Astrocyte of the cerebellum (primary cell): ENCODE data around the gene CDH6.
A peak's percentile ranks its signal among the peaks of the same experiment; 100 is the strongest.

Experiments
- DNase-seq: peaks from one replicate; pipeline ENCODE4 v3.0.0-alpha.2; 2011; ENCODE audit warnings: low read depth
- H3K4me3 ChIP-seq: 2 replicates; pipeline ENCODE4 v1.5.1; 2011; ENCODE audit warnings: mild to moderate bottlenecking, low read depth, low read length, moderate library complexity
- in situ Hi-C: cut with HindIII; loops from 2 replicates; pipeline ENCODE4 v1.10.0; 2017; ENCODE audit warnings: low sequenced_read_pairs
- TF ChIP-seq, protein P1 (sequence below): IDR thresholded peaks from 2 replicates; pipeline ENCODE4 v1.5.1; 2012; ENCODE audit warnings: low read length, low read depth, moderate library complexity, mild to moderate bottlenecking; ENCODE audit errors: missing control alignments

The CDH6 gene

DNA sequence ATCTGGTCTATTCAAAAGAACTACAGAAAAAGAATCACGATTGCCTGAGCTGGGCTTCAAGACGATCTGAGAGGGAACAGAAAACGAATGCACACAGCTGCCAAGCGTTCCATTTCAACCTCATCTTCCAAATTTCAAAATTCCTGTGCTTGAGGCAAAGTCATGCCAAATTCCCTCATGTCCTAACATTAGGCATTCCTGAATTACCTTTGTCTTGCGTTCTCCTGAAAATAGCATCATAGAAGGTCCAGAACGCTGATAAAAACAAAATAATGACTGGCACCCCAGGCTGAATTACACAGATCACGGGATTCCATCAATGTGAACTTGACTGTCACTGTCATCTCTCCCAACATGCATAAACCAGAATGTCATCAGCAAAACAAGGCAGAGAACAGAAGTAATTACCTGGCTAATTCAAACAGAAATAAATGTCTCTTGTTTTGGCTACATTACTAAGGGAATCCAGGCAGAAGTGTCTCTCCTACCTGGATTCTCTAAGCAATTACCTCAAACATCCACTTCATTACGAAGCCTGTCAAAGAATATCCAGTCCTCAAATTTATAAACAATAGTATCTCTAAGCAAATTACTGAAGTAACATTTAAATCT is 12.0 kb upstream of the CDH6 start:
- TF ChIP-seq, protein P1, sequence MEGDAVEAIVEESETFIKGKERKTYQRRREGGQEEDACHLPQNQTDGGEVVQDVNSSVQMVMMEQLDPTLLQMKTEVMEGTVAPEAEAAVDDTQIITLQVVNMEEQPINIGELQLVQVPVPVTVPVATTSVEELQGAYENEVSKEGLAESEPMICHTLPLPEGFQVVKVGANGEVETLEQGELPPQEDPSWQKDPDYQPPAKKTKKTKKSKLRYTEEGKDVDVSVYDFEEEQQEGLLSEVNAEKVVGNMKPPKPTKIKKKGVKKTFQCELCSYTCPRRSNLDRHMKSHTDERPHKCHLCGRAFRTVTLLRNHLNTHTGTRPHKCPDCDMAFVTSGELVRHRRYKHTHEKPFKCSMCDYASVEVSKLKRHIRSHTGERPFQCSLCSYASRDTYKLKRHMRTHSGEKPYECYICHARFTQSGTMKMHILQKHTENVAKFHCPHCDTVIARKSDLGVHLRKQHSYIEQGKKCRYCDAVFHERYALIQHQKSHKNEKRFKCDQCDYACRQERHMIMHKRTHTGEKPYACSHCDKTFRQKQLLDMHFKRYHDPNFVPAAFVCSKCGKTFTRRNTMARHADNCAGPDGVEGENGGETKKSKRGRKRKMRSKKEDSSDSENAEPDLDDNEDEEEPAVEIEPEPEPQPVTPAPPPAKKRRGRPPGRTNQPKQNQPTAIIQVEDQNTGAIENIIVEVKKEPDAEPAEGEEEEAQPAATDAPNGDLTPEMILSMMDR: no peak
- in situ Hi-C loops: no loop called here
- no peak overlapping the region for H3K4me3 ChIP-seq
- no peak for DNase-seq

DNA sequence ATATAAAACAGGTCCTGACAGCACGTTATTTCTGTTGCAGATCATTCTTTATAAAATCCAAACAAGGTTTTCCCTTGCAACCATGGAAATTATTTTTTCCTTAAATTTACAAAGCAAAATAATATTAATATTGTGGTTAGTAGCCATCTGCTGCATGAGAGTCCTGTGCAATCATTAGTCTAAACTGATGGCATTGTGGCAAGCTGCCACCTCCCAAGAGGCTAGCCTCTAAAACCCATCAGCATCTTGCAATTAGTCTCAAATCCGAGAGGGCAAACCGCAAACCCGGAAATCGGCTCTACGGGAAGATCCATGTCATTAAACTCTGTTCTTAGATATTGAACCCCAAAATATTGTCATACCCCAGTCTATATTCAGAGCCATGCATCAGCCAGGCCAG is 11.3 kb upstream of the CDH6 start:
- in situ Hi-C loops: no loop called here
- TF ChIP-seq, protein P1: no peak
- DNase-seq: no peak
- H3K4me3 ChIP-seq: no peak overlapping the region

DNA sequence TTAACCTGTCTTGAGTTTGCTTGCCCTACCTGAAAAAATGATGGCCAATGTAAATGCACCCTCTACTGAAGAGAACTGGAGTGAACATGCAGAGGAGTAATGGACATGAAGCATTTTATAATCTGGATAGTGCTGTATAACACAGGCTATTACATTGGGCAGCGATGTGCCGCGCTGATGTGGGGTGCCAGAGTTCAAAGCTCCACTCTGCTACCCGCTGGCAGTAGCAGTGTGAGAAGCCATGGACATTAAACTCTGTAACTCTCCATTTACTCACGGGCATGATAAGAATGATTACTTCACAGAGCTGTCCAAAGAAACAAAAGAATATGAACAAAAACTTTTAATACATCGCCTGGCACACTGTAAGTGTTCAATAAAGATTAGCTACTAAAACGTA is 7.5 kb upstream of the CDH6 start:
- in situ Hi-C loops: no loop called here
- TF ChIP-seq, protein P1: no peak
- no peak for DNase-seq

DNA sequence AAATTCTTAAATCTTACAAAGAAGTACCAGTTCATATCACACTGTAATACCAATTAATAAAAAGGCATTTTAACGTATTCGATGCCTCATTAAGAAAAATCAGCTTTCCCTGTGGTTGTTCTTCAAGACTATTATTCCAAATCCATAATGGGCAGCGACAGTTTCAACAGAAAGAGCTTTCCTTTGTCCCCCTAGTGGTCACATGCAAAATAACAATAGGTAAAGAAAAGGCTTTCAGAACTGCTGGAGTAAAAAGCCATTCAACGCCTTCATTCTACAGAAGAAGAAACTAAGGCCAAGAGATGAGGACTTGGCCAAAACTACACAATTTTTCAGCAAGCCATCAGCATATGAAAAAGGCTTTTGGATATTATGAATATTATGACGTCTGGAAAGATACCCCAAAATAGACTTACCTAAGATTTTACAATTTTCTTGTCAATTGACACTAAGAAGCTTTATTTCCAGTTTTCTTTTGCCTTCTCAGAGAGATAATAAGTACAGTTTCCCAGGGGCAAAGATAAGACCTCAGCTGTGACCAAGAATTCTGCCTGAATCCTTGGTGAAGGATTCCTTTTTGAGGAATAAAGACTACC is 6.7 kb upstream of the CDH6 start:
- no peak overlapping the region for H3K4me3 ChIP-seq
- TF ChIP-seq, protein P1: peak; percentile 70
- in situ Hi-C loops: no loop called here
- peak; percentile 36 for DNase-seq

More for the DNA sequence above, 7.5 kb upstream of the CDH6 start:
- H3K4me3 ChIP-seq: no peak overlapping the region

DNA sequence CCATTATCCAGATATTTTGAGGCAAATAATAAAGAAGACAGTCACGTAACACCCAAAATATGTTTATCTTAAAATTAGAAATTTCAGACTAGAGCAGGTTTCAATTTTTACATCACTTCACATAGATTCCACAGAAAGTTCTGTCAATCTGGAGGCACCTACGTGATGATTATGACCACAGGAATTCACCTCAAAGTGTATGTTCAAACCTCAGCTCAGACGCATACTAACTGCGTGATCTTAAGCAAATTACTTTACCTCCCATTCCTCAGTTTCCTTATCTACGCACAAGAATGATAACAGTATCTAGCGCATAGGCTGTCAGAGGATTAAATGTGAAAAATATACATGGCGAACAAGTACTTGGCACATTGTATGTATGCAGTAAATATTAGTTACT is 5.9 kb upstream of the CDH6 start:
- H3K4me3 ChIP-seq: no peak overlapping the region
- no peak for DNase-seq
- TF ChIP-seq, protein P1: no peak
- in situ Hi-C loops: no loop called here

DNA sequence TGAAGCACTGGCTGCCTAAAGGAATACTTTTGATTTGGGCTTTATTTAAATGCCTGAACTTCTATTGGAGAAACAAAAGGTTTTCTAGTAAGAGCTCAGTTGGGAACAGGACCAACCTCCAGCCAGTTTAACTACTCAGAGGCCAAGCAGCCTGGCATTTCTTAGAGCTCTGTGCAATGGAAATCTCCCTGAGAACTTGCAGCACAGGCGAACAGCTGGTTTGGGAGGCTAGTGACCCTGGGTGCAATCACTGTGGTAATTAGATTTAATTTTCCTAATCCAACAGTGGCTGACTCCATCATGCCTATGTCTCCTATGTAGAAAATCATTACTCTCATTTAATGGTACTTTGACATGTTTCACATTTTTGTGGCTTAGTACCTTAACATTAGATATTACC is 1.0 kb upstream of the CDH6 start:
- DNase-seq: no peak
- H3K4me3 ChIP-seq: no peak overlapping the region
- TF ChIP-seq, protein P1: no peak
- in situ Hi-C loops: no loop called here
